Colon (tissue), 2 donors: ENCODE results near the gene CUL3.
A peak's percentile ranks its signal among the peaks of the same experiment; 100 is the strongest.
"Not testable (repeated sequence)": the region's sequence is repeated elsewhere in the genome, so short reads cannot be mapped to it uniquely, and the experiment has no call there.

Experiments
- FAIRE-seq: peaks from 2 replicates; lab custom pipeline; 2012; peaks lifted over from hg19 to GRCh38; lab: Jason Lieb, UNC
- donor health status: control.
- donor health status: control.

The CUL3 gene

GRCh38 chr2:224585211-224586088 lies at the start of gene CUL3:
Gene CUL3, minus strand, starts transcription at chr2:224585363. Its CDS starts 354 bp downstream, at chr2:224585009.
- no peak for FAIRE-seq

- no peak for FAIRE-seq
Measured at GRCh38 chr2:224630659-224631550, 45.7 kb upstream of the CUL3 start.

GRCh38 chr2:224628416-224628815 lies 43.3 kb upstream of the CUL3 start:
- no peak for FAIRE-seq

GRCh38 chr2:224626735-224627134 lies 41.6 kb upstream of the CUL3 start:
- FAIRE-seq, result no peak

GRCh38 chr2:224613543-224614286 lies 28.6 kb upstream of the CUL3 start:
- peak; percentile 51 for FAIRE-seq

GRCh38 chr2:224612578-224612977 lies 27.4 kb upstream of the CUL3 start:
- no peak for FAIRE-seq

GRCh38 chr2:224611938-224612337 lies 26.8 kb upstream of the CUL3 start:
- FAIRE-seq, result no peak

GRCh38 chr2:224608104-224608503 lies 22.9 kb upstream of the CUL3 start:
- no peak for FAIRE-seq

- FAIRE-seq, result not testable (repeated sequence)
Measured at GRCh38 chr2:224603746-224604500, 18.8 kb upstream of the CUL3 start.

GRCh38 chr2:224602778-224603375 lies 17.7 kb upstream of the CUL3 start:
- FAIRE-seq, result not testable (repeated sequence)

GRCh38 chr2:224601923-224602322 lies 16.8 kb upstream of the CUL3 start:
- FAIRE-seq, result no peak

GRCh38 chr2:224598678-224599077 lies 13.5 kb upstream of the CUL3 start:
- FAIRE-seq, result no peak

GRCh38 chr2:224596289-224596688 lies 11.1 kb upstream of the CUL3 start:
- no peak for FAIRE-seq

- no peak for FAIRE-seq
Measured at GRCh38 chr2:224595518-224595917, 10.4 kb upstream of the CUL3 start.

GRCh38 chr2:224594840-224595239 lies 9.7 kb upstream of the CUL3 start:
- no peak for FAIRE-seq

GRCh38 chr2:224591220-224591619 lies 6.1 kb upstream of the CUL3 start:
- FAIRE-seq, result no peak

GRCh38 chr2:224586127-224586695 lies 1.0 kb upstream of the CUL3 start:
- FAIRE-seq, result no peak

- no peak for FAIRE-seq
Measured at GRCh38 chr2:224584785-224585210, 365 bp downstream of the CUL3 start.

GRCh38 chr2:224584111-224584784 lies 915 bp downstream of the CUL3 start:
- FAIRE-seq, result no peak

GRCh38 chr2:224583033-224583432 lies 2.1 kb downstream of the CUL3 start:
- not testable (repeated sequence) for FAIRE-seq
